Neural progenitor cell (in vitro differentiated cells): Measurements from ENCODE around the gene CCDC183. TPM values are rescaled to one million over a fixed set of nuclear protein-coding genes. Genes with fewer than 3 reads are reported as not detected.
"Not testable (repeated sequence)": the region's sequence is repeated elsewhere in the genome, so short reads cannot be mapped to it uniquely, and the experiment has no call there.

ENCODE experiments used
- DNase-seq: peaks from one replicate; pipeline ENCODE4 v3.0.0-alpha.2; 2016; ENCODE audit warnings: low spot score
- H2AFZ ChIP-seq: fragments of 200-600 bp; sonication (generic); replicated peaks from 2 replicates; pipeline ENCODE4 v1.6.1; 2016; ENCODE audit warnings: antibody characterized with exemption
- H3F3A ChIP-seq: fragments of 200-600 bp; sonication (generic); 2 replicates; pipeline ENCODE4 v1.6.1; 2016; ENCODE audit warnings: antibody characterized with exemption, low read depth
- H3K27ac ChIP-seq: fragments of 200-600 bp; sonication (generic); 2 replicates; pipeline ENCODE4 v1.5.1; 2016; ENCODE audit warnings: mild to moderate bottlenecking
- H3K27me3 ChIP-seq: fragments of 200-600 bp; sonication (generic); 2 replicates; pipeline ENCODE4 v1.6.1; 2016; ENCODE audit warnings: mild to moderate bottlenecking, moderate library complexity
- H3K36me3 ChIP-seq: fragments of 200-600 bp; sonication (generic); 2 replicates; pipeline ENCODE4 v1.5.1; 2016
- H3K4me1 ChIP-seq: fragments of 200-600 bp; sonication (generic); 2 replicates; pipeline ENCODE4 v1.6.1; 2016; ENCODE audit warnings: mixed run types
- H3K4me2 ChIP-seq: fragments of 200-600 bp; sonication (generic); 2 replicates; pipeline ENCODE4 v1.6.1; 2016
- H3K4me3 ChIP-seq: fragments of 200-600 bp; sonication (generic); 2 replicates; pipeline ENCODE4 v1.5.1; 2016
- H3K79me2 ChIP-seq: fragments of 200-600 bp; sonication (generic); 2 replicates; pipeline ENCODE4 v1.6.1; 2016; ENCODE audit warnings: low read depth
- H3K9ac ChIP-seq: fragments of 200-600 bp; sonication (generic); 2 replicates; pipeline ENCODE4 v1.6.1; 2016
- H3K9me3 ChIP-seq: fragments of 200-600 bp; sonication (generic); 2 replicates; pipeline ENCODE4 v1.5.1; 2016; ENCODE audit warnings: low read depth
- H4K20me1 ChIP-seq: fragments of 200-600 bp; sonication (generic); 2 replicates; pipeline ENCODE4 v1.6.1; 2016; ENCODE audit warnings: low read depth
- H3K27ac Mint-ChIP-seq: 3 replicates; pipeline ENCODE4 v1.8.0; 2021; ENCODE audit warnings: mixed read lengths
- H3K27me3 Mint-ChIP-seq: 2 replicates; pipeline ENCODE4 v1.8.0; 2022; ENCODE audit warnings: low read depth, mild to moderate bottlenecking, inconsistent platforms, moderate library complexity, mixed read lengths; ENCODE audit not compliant: insufficient read depth
- H3K36me3 Mint-ChIP-seq: 3 replicates; pipeline ENCODE4 v1.8.0; 2021; ENCODE audit warnings: mixed read lengths
- H3K4me1 Mint-ChIP-seq: 3 replicates; pipeline ENCODE4 v1.8.0; 2021; ENCODE audit warnings: mixed read lengths
- H3K4me3 Mint-ChIP-seq: 3 replicates; pipeline ENCODE4 v1.8.0; 2021; ENCODE audit warnings: mild to moderate bottlenecking, moderate library complexity, mixed read lengths
- H3K9me3 Mint-ChIP-seq: 3 replicates; pipeline ENCODE4 v1.8.0; 2020; ENCODE audit warnings: mixed read lengths
- CTCF ChIP-seq: fragments of 200-600 bp; sonication (generic); IDR thresholded peaks from 2 replicates; pipeline ENCODE4 v1.5.1; 2017; ENCODE audit warnings: antibody characterized with exemption, mild to moderate bottlenecking
- EZH2 ChIP-seq: fragments of 200-600 bp; sonication (generic); IDR thresholded peaks from 2 replicates; pipeline ENCODE4 v1.6.1; 2017; ENCODE audit warnings: antibody characterized with exemption, mild to moderate bottlenecking, moderate library complexity
- EZH2phosphoT487 ChIP-seq: fragments of 200-600 bp; sonication (generic); IDR thresholded peaks from 2 replicates; pipeline ENCODE4 v1.6.1; 2017; ENCODE audit warnings: antibody characterized with exemption
- total RNA-seq: library from RNA; depleted of rRNA; stranded (reverse); fragments of >200 nt; gene quantifications from 2 replicates; pipeline ENCODE4 v1.2.3, GENCODE V29; 2015; ENCODE audit warnings: low replicate concordance

Gene CCDC183
- total RNA-seq, 1 donor from 2014 or later = 0.84 TPM

GRCh38 chr9:136793086-136793946 is 2.8 kb upstream of the CCDC183 start:
- H3K27ac Mint-ChIP-seq = no peak overlapping the region
- peaks cover 8% of the 10 kb centered on the region for H3K27me3 Mint-ChIP-seq
- H3K27me3 ChIP-seq = peaks cover 5% of the 10 kb centered on the region
- TF ChIP-seq EZH2phosphoT487 (no peak), CTCF (no peak), EZH2 (no peak)
- no peaks in the 10 kb centered on the region for H3K79me2 ChIP-seq
- no peak overlapping the region for H2AFZ ChIP-seq
- no peak for DNase-seq
- H3K4me1 Mint-ChIP-seq = peaks cover 40% of the 10 kb centered on the region
- peaks cover 10% of the 10 kb centered on the region for H4K20me1 ChIP-seq
- H3K36me3 Mint-ChIP-seq = peaks cover 1% of the 10 kb centered on the region
- H3K9ac ChIP-seq = no peak overlapping the region
- peaks cover 35% of the 10 kb centered on the region for H3F3A ChIP-seq
- peak overlapping the region; percentile 67 for H3K4me3 Mint-ChIP-seq
- no peak overlapping the region for H3K4me2 ChIP-seq
- H3K27ac ChIP-seq = no peak overlapping the region
- peaks cover 37% of the 10 kb centered on the region for H3K4me1 ChIP-seq
- H3K36me3 ChIP-seq = no peaks in the 10 kb centered on the region
- no peaks in the 10 kb centered on the region for H3K9me3 Mint-ChIP-seq
- H3K4me3 ChIP-seq = no peak overlapping the region
- no peaks in the 10 kb centered on the region for H3K9me3 ChIP-seq

- H3K4me3 ChIP-seq = no peak overlapping the region
- Mint-ChIP-seq H3K27me3 (peaks cover 8% of the 10 kb centered on the region), H3K4me3 (peak overlapping the region; percentile 13), H3K27ac (no peak overlapping the region), H3K36me3 (peaks cover 1% of the 10 kb centered on the region), H3K9me3 (no peaks in the 10 kb centered on the region), H3K4me1 (peaks cover 30% of the 10 kb centered on the region)
- H3K9me3 ChIP-seq = no peaks in the 10 kb centered on the region
- H4K20me1 ChIP-seq = peaks cover 10% of the 10 kb centered on the region
- peaks cover 16% of the 10 kb centered on the region for H3K27me3 ChIP-seq
- peaks cover 32% of the 10 kb centered on the region for H3K4me1 ChIP-seq
- H3K9ac ChIP-seq = no peak overlapping the region
- H2AFZ ChIP-seq = no peak overlapping the region
- no peak for DNase-seq
- TF ChIP-seq EZH2phosphoT487 (no peak), CTCF (no peak), EZH2 (no peak)
- H3K36me3 ChIP-seq = no peaks in the 10 kb centered on the region
- no peaks in the 10 kb centered on the region for H3K79me2 ChIP-seq
- no peak overlapping the region for H3K4me2 ChIP-seq
- peaks cover 29% of the 10 kb centered on the region for H3F3A ChIP-seq
- no peak overlapping the region for H3K27ac ChIP-seq
These were observed 1.7 kb upstream of the CCDC183 start for GRCh38 chr9:136794281-136794999.

GRCh38 chr9:136795000-136795348 is 1.2 kb upstream of the CCDC183 start:
- no peak overlapping the region for H3K9ac ChIP-seq
- no peak overlapping the region for H3K27ac Mint-ChIP-seq
- H3K4me3 ChIP-seq = no peak overlapping the region
- H3K36me3 ChIP-seq = no peaks in the 10 kb centered on the region
- H3K4me1 Mint-ChIP-seq = peaks cover 26% of the 10 kb centered on the region
- no peak overlapping the region for H2AFZ ChIP-seq
- no peak overlapping the region for H3K27ac ChIP-seq
- H3K27me3 Mint-ChIP-seq = peaks cover 5% of the 10 kb centered on the region
- H3F3A ChIP-seq = peaks cover 28% of the 10 kb centered on the region
- peaks cover 21% of the 10 kb centered on the region for H3K27me3 ChIP-seq
- TF ChIP-seq CTCF (no peak), EZH2phosphoT487 (no peak), EZH2 (no peak)
- peaks cover 10% of the 10 kb centered on the region for H4K20me1 ChIP-seq
- H3K79me2 ChIP-seq = no peaks in the 10 kb centered on the region
- H3K36me3 Mint-ChIP-seq = peaks cover 1% of the 10 kb centered on the region
- H3K4me3 Mint-ChIP-seq = no peak overlapping the region
- H3K9me3 Mint-ChIP-seq = no peaks in the 10 kb centered on the region
- no peak for DNase-seq
- peaks cover 31% of the 10 kb centered on the region for H3K4me1 ChIP-seq
- no peak overlapping the region for H3K4me2 ChIP-seq
- H3K9me3 ChIP-seq = no peaks in the 10 kb centered on the region

- H3K36me3 Mint-ChIP-seq, H3K9ac ChIP-seq, H3K36me3 ChIP-seq, H3K9me3 ChIP-seq, H3K9me3 Mint-ChIP-seq, H3K27me3 Mint-ChIP-seq, H3K79me2 ChIP-seq, H2AFZ ChIP-seq, H4K20me1 ChIP-seq: not testable (repeated sequence)
- H3K27me3 ChIP-seq = peaks cover 23% of the 10 kb centered on the region
- peak; percentile 41 for DNase-seq
- H3K4me3 Mint-ChIP-seq = peak overlapping the region; percentile 69
- peak overlapping the region; percentile 58 for H3K4me2 ChIP-seq
- peak overlapping the region; percentile 87 for H3K27ac Mint-ChIP-seq
- H3K4me1 Mint-ChIP-seq = peaks cover 31% of the 10 kb centered on the region
- H3K27ac ChIP-seq = peak overlapping the region; percentile 4
- peaks cover 29% of the 10 kb centered on the region for H3K4me1 ChIP-seq
- peaks cover 38% of the 10 kb centered on the region for H3F3A ChIP-seq
- H3K4me3 ChIP-seq = peak overlapping the region; percentile 1
These were observed 723 bp downstream of the CCDC183 start for GRCh38 chr9:136796775-136797347.
